HepG2 (cell line): ENCODE measurements around the gene TFEB. TPM values are rescaled to one million over a fixed set of nuclear protein-coding genes. Genes with fewer than 3 reads are reported as not detected.

Source experiments
- AHDC1 ChIP-seq: sonication (generic); formaldehyde crosslinking; IDR thresholded peaks from 2 replicates; pipeline ENCODE4 v1.5.1; 2020; ENCODE audit warnings: mild to moderate bottlenecking, missing genetic modification reagents, borderline replicate concordance
- EEA1 ChIP-seq: sonication (generic); formaldehyde crosslinking; IDR thresholded peaks from 2 replicates; pipeline ENCODE4 v1.5.1; 2020; ENCODE audit warnings: mild to moderate bottlenecking, missing genetic modification reagents, borderline replicate concordance
- IKZF5 ChIP-seq: IDR thresholded peaks from 2 replicates; pipeline ENCODE4 v1.6.1; 2018; ENCODE audit warnings: missing genetic modification reagents, mild to moderate bottlenecking, missing compliant biosample characterization
- KLF15 ChIP-seq: sonication (generic); formaldehyde crosslinking; IDR thresholded peaks from 2 replicates; pipeline ENCODE4 v1.8.1; 2023; ENCODE audit warnings: borderline replicate concordance, mild to moderate bottlenecking, inconsistent platforms, missing genetic modification reagents, mixed read lengths
- KLF6 ChIP-seq: IDR thresholded peaks from 2 replicates; pipeline ENCODE4 v1.8.0; 2016; ENCODE audit warnings: missing biosample characterization, missing genetic modification reagents
- PLRG1 ChIP-seq: fragments of 450-650 bp; conservative IDR thresholded peaks from 2 replicates; pipeline ENCODE4 v1.6.1; 2016
- SIN3A ChIP-seq: IDR thresholded peaks from 2 replicates; pipeline ENCODE4 v1.6.1; 2011; ENCODE audit warnings: low read depth, mild to moderate bottlenecking, control low read depth, low read length, borderline replicate concordance
- SIX1 ChIP-seq: sonication (generic); formaldehyde crosslinking; IDR thresholded peaks from 2 replicates; pipeline ENCODE4 v1.4.0; 2020; ENCODE audit warnings: missing genetic modification reagents, borderline replicate concordance
- SP1 ChIP-seq, 2 experiments: fragments of 450-650 bp in 1 of 2; sonication (generic) in 1 of 2; formaldehyde crosslinking in 1 of 2; IDR thresholded peaks; 2 replicates each; pipeline versions ENCODE4 v1.4.0 to v1.6.1; 2016 to 2020; ENCODE audit warnings: missing genetic modification reagents in 1 of 2
- ZBTB44 ChIP-seq: sonication (generic); formaldehyde crosslinking; IDR thresholded peaks from 2 replicates; pipeline ENCODE4 v1.4.0; 2020; ENCODE audit warnings: missing genetic modification reagents
- ZFP91 ChIP-seq: sonication (generic); formaldehyde crosslinking; IDR thresholded peaks from 2 replicates; pipeline ENCODE4 v1.9.0; 2022; ENCODE audit warnings: missing genetic modification reagents, mild to moderate bottlenecking, borderline replicate concordance
- ZHX1 ChIP-seq: sonication (generic); formaldehyde crosslinking; IDR thresholded peaks from 2 replicates; pipeline ENCODE4 v1.8.1; 2022; ENCODE audit warnings: low read depth, mild to moderate bottlenecking, missing genetic modification reagents
- ZKSCAN1 ChIP-seq: fragments of 150-350 bp; IDR thresholded peaks from 2 replicates; pipeline ENCODE4 v1.6.1; 2014; ENCODE audit warnings: low read length
- ZNF33A ChIP-seq: sonication (generic); formaldehyde crosslinking; IDR thresholded peaks from 2 replicates; pipeline ENCODE4 v1.5.1; 2020; ENCODE audit warnings: missing genetic modification reagents, mild to moderate bottlenecking, moderate library complexity, borderline replicate concordance
- ZNF549 ChIP-seq: sonication (generic); formaldehyde crosslinking; IDR thresholded peaks from 2 replicates; pipeline ENCODE4 v1.5.0; 2020; ENCODE audit warnings: missing genetic modification reagents
- polyA plus RNA-seq, 8 experiments: library from polyadenylated mRNA; depleted of rRNA in 3 of 8; stranded (reverse) in 7 of 8; unstranded in 1 of 8; fragments of >200 nt; fragmentation: Illumina TruSeq in 4 of 8; extraction: Trizol in 4 of 8; gene quantifications; 2 replicates each; pipeline versions ENCODE4 v1.2.1 to v1.2.3, GENCODE V29; 2011 to 2016; ENCODE audit warnings: low read depth in 4 of 8, missing spikeins in 1 of 8, mixed read lengths in 1 of 8; ENCODE audit not compliant: insufficient read depth in 1 of 8
- total RNA-seq, 5 experiments: library from RNA; depleted of rRNA; stranded (reverse); fragments of >200 nt; fragmentation: Illumina TruSeq; extraction: Trizol; gene quantifications; 2 replicates each; pipeline ENCODE4 v1.2.3, GENCODE V29; 2016; ENCODE audit warnings: low read depth in 1 of 5

TFEB gene
- total and polyA plus RNA-seq, 2 of the 13 experiments (the other 11 are each of a cell fraction or from before 2014, with no cell fraction given): 13.3 to 18.7 TPM

- TF ChIP-seq ZBTB44 (CRISPR knock-in tag): no peak
- peak; percentile 74 for TF ChIP-seq SIX1
- no peak for TF ChIP-seq ZNF549 (CRISPR knock-in tag)
- TF ChIP-seq EEA1: peak; percentile 39; the same call in 1 of the 2 replicates
- TF ChIP-seq ZHX1 (CRISPR knock-in tag): peak; percentile 84; the same call in 1 of the 2 replicates
- TF ChIP-seq SP1 (IDR thresholded peaks at IDR 0.05): no peak
- TF ChIP-seq SP1 (CRISPR knock-in tag; IDR thresholded peaks at IDR 0.05): no peak; the same call in 1 of the 2 replicates
- peak; percentile 71 for TF ChIP-seq ZFP91
- TF ChIP-seq SIN3A: no peak
- no peak for TF ChIP-seq KLF15
- no peak for TF ChIP-seq ZNF33A (CRISPR knock-in tag)
- TF ChIP-seq AHDC1 (CRISPR knock-in tag): peak; percentile 91
- peak; percentile 54; the same call in 1 of the 2 replicates for TF ChIP-seq IKZF5 (CRISPR knock-in tag)
- TF ChIP-seq KLF6 (CRISPR knock-in tag): no peak
- no peak for TF ChIP-seq ZKSCAN1
- TF ChIP-seq PLRG1: no peak
Observed at GRCh38 chr6:41747256-41748101, 12.1 kb upstream of the TFEB start, which contains the start of gene PGC (continued).
